Trophoblast cell (in vitro differentiated cells and primary cell): ENCODE results near the gene AGAP1.

Experiments used
- DNase-seq, 2 donors: peaks; one replicate each; pipeline ENCODE4 v3.0.0-alpha.2; 2016
- H2AFZ ChIP-seq: 2 replicates; pipeline ENCODE4 v1.6.1; 2013; ENCODE audit warnings: low read length, moderate library complexity, mild to moderate bottlenecking; ENCODE audit not compliant: insufficient read depth, poor library complexity
- H2AK5ac ChIP-seq: 2 replicates; pipeline ENCODE4 v1.6.1; 2013; ENCODE audit warnings: mild to moderate bottlenecking, low read length
- H2BK120ac ChIP-seq: 2 replicates; pipeline ENCODE4 v1.6.1; 2013; ENCODE audit warnings: low read length, mild to moderate bottlenecking, moderate library complexity; ENCODE audit not compliant: insufficient read depth, poor library complexity
- H2BK12ac ChIP-seq: 2 replicates; pipeline ENCODE4 v1.6.1; 2013; ENCODE audit warnings: mild to moderate bottlenecking, low read length, moderate library complexity
- H2BK5ac ChIP-seq: 2 replicates; pipeline ENCODE4 v1.6.1; 2013; ENCODE audit warnings: low read length, low read depth, moderate library complexity, mild to moderate bottlenecking; ENCODE audit not compliant: poor library complexity
- H3K14ac ChIP-seq: 2 replicates; pipeline ENCODE4 v1.6.1; 2013; ENCODE audit warnings: mild to moderate bottlenecking, low read length
- H3K18ac ChIP-seq: 2 replicates; pipeline ENCODE4 v1.6.1; 2013; ENCODE audit warnings: mild to moderate bottlenecking, low read length
- H3K23ac ChIP-seq: 2 replicates; pipeline ENCODE4 v1.6.1; 2013; ENCODE audit warnings: low read length
- H3K27ac ChIP-seq: 2 replicates; pipeline ENCODE4 v1.5.1; 2013; ENCODE audit warnings: low read depth, mild to moderate bottlenecking, inconsistent platforms, low read length, moderate library complexity
- H3K27me3 ChIP-seq: 2 replicates; pipeline ENCODE4 v1.6.1; 2013; ENCODE audit warnings: inconsistent platforms, mild to moderate bottlenecking, low read length, moderate library complexity; ENCODE audit not compliant: insufficient read depth
- H3K36me3 ChIP-seq, 2 experiments: 1 replicate in 1 of 2; 2 replicates in 1 of 2; pipeline ENCODE4 v1.6.1; 2013; ENCODE audit warnings: low read length in 2 of 2, mild to moderate bottlenecking in 2 of 2, moderate library complexity in 1 of 2; ENCODE audit not compliant: insufficient read depth in 2 of 2, control insufficient read depth in 1 of 2
- H3K4ac ChIP-seq: 2 replicates; pipeline ENCODE4 v1.6.1; 2013; ENCODE audit warnings: low read depth, mild to moderate bottlenecking, low read length, moderate library complexity
- H3K4me1 ChIP-seq, 2 experiments: 1 replicate in 1 of 2; 2 replicates in 1 of 2; pipeline ENCODE4 v1.6.1; 2013; ENCODE audit warnings: low read length in 2 of 2, mild to moderate bottlenecking in 2 of 2, moderate library complexity in 1 of 2; ENCODE audit not compliant: insufficient read depth in 2 of 2, control insufficient read depth in 1 of 2
- H3K4me2 ChIP-seq: 2 replicates; pipeline ENCODE4 v1.6.1; 2013; ENCODE audit warnings: inconsistent platforms, mild to moderate bottlenecking, low read length, moderate library complexity
- H3K4me3 ChIP-seq: 2 replicates; pipeline ENCODE4 v1.5.1; 2013; ENCODE audit warnings: mild to moderate bottlenecking, low read depth, low read length, inconsistent platforms
- H3K79me1 ChIP-seq: one replicate; pipeline ENCODE4 v1.6.1; 2013; ENCODE audit warnings: low read length
- H3K79me2 ChIP-seq: 2 replicates; pipeline ENCODE4 v1.6.1; 2013; ENCODE audit warnings: low read length, mild to moderate bottlenecking; ENCODE audit not compliant: control insufficient read depth, insufficient read depth, poor library complexity
- H3K9ac ChIP-seq: 2 replicates; pipeline ENCODE4 v1.6.1; 2013; ENCODE audit warnings: mild to moderate bottlenecking, low read length
- H3K9me3 ChIP-seq: 2 replicates; pipeline ENCODE4 v1.6.1; 2013; ENCODE audit warnings: low read depth, mild to moderate bottlenecking, control low read depth, inconsistent platforms, low read length; ENCODE audit not compliant: insufficient read depth
- H4K12ac ChIP-seq: 2 replicates; pipeline ENCODE4 v1.6.1; 2013; ENCODE audit warnings: low read depth, mild to moderate bottlenecking, low read length, moderate library complexity
- H4K8ac ChIP-seq: 2 replicates; pipeline ENCODE4 v1.6.1; 2013; ENCODE audit warnings: low read depth, mild to moderate bottlenecking, low read length, moderate library complexity
- H4K91ac ChIP-seq: one replicate; pipeline ENCODE4 v1.6.1; 2013; ENCODE audit warnings: low read depth, mild to moderate bottlenecking, low read length, moderate library complexity
- WGBS: extraction: QIAGEN DNeasy Blood & Tissue Kit; methylation state at CpG from one replicate; pipeline ENCODE4 v1.1.7; 2013; ENCODE audit warnings: missing lambda C conversion rate; ENCODE audit not compliant: insufficient read length, insufficient coverage; ENCODE audit errors: extremely low coverage; 5-methylcytosine and 5-hydroxymethylcytosine counted together

The AGAP1 gene

GRCh38 chr2:235954888-235955480, 461.1 kb downstream of the AGAP1 start:
- Histone ChIP-seq H2AFZ (no peak overlapping the region), H3K36me3 (no peaks in the 10 kb centered on the region), H3K4ac (no peak overlapping the region), H2AK5ac (no peak overlapping the region), H3K79me2 (no peaks in the 10 kb centered on the region), H3K4me2 (no peak overlapping the region), H3K27ac (no peak overlapping the region), H4K91ac (no peak overlapping the region), H3K27me3 (no peaks in the 10 kb centered on the region), H3K23ac (no peak overlapping the region), H2BK12ac (no peak overlapping the region), H4K12ac (no peak overlapping the region), H2BK120ac (no peak overlapping the region), H3K4me3 (no peak overlapping the region), H3K9me3 (no peaks in the 10 kb centered on the region), H3K4me1 (peaks cover 0 to 13% of the 10 kb centered on the region in 2 experiments), H2BK5ac (no peak overlapping the region), H3K18ac (no peak overlapping the region), H3K79me1 (no peaks in the 10 kb centered on the region), H4K8ac (no peak overlapping the region), H3K14ac (no peak overlapping the region), H3K9ac (no peak overlapping the region)
- WGBS, result no CpG with 5 or more reads among the region's 13 CpGs
- no peak for DNase-seq

GRCh38 chr2:235955664-235956063, 461.8 kb downstream of the AGAP1 start:
- no peak overlapping the region for H3K27ac ChIP-seq
- no peak overlapping the region for H2AK5ac ChIP-seq
- H4K8ac ChIP-seq, result no peak overlapping the region
- H3K4me2 ChIP-seq, result no peak overlapping the region
- H3K4me1 ChIP-seq, result peaks cover 0 to 10% of the 10 kb centered on the region in 2 experiments
- H2AFZ ChIP-seq, result no peak overlapping the region
- no peak overlapping the region for H2BK12ac ChIP-seq
- H3K18ac ChIP-seq, result no peak overlapping the region
- no peak overlapping the region for H3K4ac ChIP-seq
- no peaks in the 10 kb centered on the region for H3K27me3 ChIP-seq
- H3K9ac ChIP-seq, result no peak overlapping the region
- no peak overlapping the region for H2BK5ac ChIP-seq
- H3K4me3 ChIP-seq, result no peak overlapping the region
- no peak overlapping the region for H4K91ac ChIP-seq
- no peaks in the 10 kb centered on the region for H3K36me3 ChIP-seq
- no peak for DNase-seq
- no CpG with 5 or more reads among the region's 4 CpGs for WGBS
- H3K9me3 ChIP-seq, result no peaks in the 10 kb centered on the region
- H3K79me1 ChIP-seq, result no peaks in the 10 kb centered on the region
- H3K23ac ChIP-seq, result no peak overlapping the region
- H4K12ac ChIP-seq, result no peak overlapping the region
- H2BK120ac ChIP-seq, result no peak overlapping the region
- H3K79me2 ChIP-seq, result no peaks in the 10 kb centered on the region
- no peak overlapping the region for H3K14ac ChIP-seq

- H3K79me1 ChIP-seq, result no peaks in the 10 kb centered on the region
- no peaks in the 10 kb centered on the region for H3K9me3 ChIP-seq
- no peak overlapping the region for H3K23ac ChIP-seq
- H3K14ac ChIP-seq, result no peak overlapping the region
- no peak overlapping the region for H3K4ac ChIP-seq
- H3K27ac ChIP-seq, result no peak overlapping the region
- no peak overlapping the region for H2AFZ ChIP-seq
- no peak overlapping the region for H3K18ac ChIP-seq
- no peak overlapping the region for H4K91ac ChIP-seq
- H4K8ac ChIP-seq, result no peak overlapping the region
- H2AK5ac ChIP-seq, result no peak overlapping the region
- DNase-seq, result no peak
- no peak overlapping the region for H2BK120ac ChIP-seq
- no peak overlapping the region for H3K4me3 ChIP-seq
- no CpG with 5 or more reads among the region's 8 CpGs for WGBS
- no peaks in the 10 kb centered on the region for H3K27me3 ChIP-seq
- no peak overlapping the region for H4K12ac ChIP-seq
- H3K4me1 ChIP-seq, result peaks cover 0 to 7% of the 10 kb centered on the region in 2 experiments
- H3K4me2 ChIP-seq, result no peak overlapping the region
- no peak overlapping the region for H2BK12ac ChIP-seq
- H3K79me2 ChIP-seq, result no peaks in the 10 kb centered on the region
- no peak overlapping the region for H3K9ac ChIP-seq
- no peak overlapping the region for H2BK5ac ChIP-seq
- H3K36me3 ChIP-seq, result no peaks in the 10 kb centered on the region
Observed at GRCh38 chr2:235956281-235956970, 462.6 kb downstream of the AGAP1 start.

- no CpG with 5 or more reads among the region's 9 CpGs for WGBS
- Histone ChIP-seq H3K9me3 (no peaks in the 10 kb centered on the region), H2BK12ac (no peak overlapping the region), H4K91ac (no peak overlapping the region), H4K12ac (no peak overlapping the region), H2BK5ac (no peak overlapping the region), H3K4me2 (no peak overlapping the region), H3K23ac (no peak overlapping the region), H4K8ac (no peak overlapping the region), H3K27me3 (no peaks in the 10 kb centered on the region), H3K27ac (no peak overlapping the region), H2AFZ (no peak overlapping the region), H3K18ac (no peak overlapping the region), H3K9ac (no peak overlapping the region), H2BK120ac (no peak overlapping the region), H3K4me3 (no peak overlapping the region), H3K14ac (no peak overlapping the region), H3K4ac (no peak overlapping the region), H3K79me2 (no peaks in the 10 kb centered on the region), H2AK5ac (no peak overlapping the region), H3K36me3 (no peaks in the 10 kb centered on the region), H3K4me1 (peaks cover 0 to 3% of the 10 kb centered on the region in 2 experiments), H3K79me1 (no peaks in the 10 kb centered on the region)
- DNase-seq, result no peak
Observed at GRCh38 chr2:235957251-235957650, 463.4 kb downstream of the AGAP1 start.
